IPS DF 6.9 (cell line): ENCODE results near the gene ANKRD10.

Experiments
- DNase-seq: peaks from one replicate; pipeline ENCODE4 v3.0.0-alpha.2; 2013; ENCODE audit warnings: low read depth, low spot score
- H3K27ac ChIP-seq: one replicate; pipeline ENCODE4 v1.5.1; 2013; ENCODE audit warnings: low read length, control low read depth
- H3K27me3 ChIP-seq: 2 replicates; pipeline ENCODE4 v1.6.1; 2013; ENCODE audit warnings: mild to moderate bottlenecking, low read length; ENCODE audit not compliant: control insufficient read depth, insufficient read depth
- H3K36me3 ChIP-seq: 2 replicates; pipeline ENCODE4 v1.6.1; 2013; ENCODE audit warnings: low read length; ENCODE audit not compliant: control insufficient read depth, insufficient read depth
- H3K4me1 ChIP-seq: 2 replicates; pipeline ENCODE4 v1.6.1; 2013; ENCODE audit warnings: low read length; ENCODE audit not compliant: control insufficient read depth, insufficient read depth
- H3K4me3 ChIP-seq: 2 replicates; pipeline ENCODE4 v1.5.1; 2013; ENCODE audit warnings: mild to moderate bottlenecking, low read length
- H3K9me3 ChIP-seq: 2 replicates; pipeline ENCODE4 v1.6.1; 2013; ENCODE audit warnings: low read length, inconsistent platforms; ENCODE audit not compliant: control insufficient read depth, insufficient read depth
- WGBS: extraction: QIAGEN DNeasy Blood & Tissue Kit; methylation state at CpG from one replicate; pipeline ENCODE4 v1.1.7; 2013; ENCODE audit warnings: mixed read lengths, missing lambda C conversion rate; ENCODE audit not compliant: insufficient read length, insufficient coverage; 5-methylcytosine and 5-hydroxymethylcytosine counted together

Gene ANKRD10

DNA sequence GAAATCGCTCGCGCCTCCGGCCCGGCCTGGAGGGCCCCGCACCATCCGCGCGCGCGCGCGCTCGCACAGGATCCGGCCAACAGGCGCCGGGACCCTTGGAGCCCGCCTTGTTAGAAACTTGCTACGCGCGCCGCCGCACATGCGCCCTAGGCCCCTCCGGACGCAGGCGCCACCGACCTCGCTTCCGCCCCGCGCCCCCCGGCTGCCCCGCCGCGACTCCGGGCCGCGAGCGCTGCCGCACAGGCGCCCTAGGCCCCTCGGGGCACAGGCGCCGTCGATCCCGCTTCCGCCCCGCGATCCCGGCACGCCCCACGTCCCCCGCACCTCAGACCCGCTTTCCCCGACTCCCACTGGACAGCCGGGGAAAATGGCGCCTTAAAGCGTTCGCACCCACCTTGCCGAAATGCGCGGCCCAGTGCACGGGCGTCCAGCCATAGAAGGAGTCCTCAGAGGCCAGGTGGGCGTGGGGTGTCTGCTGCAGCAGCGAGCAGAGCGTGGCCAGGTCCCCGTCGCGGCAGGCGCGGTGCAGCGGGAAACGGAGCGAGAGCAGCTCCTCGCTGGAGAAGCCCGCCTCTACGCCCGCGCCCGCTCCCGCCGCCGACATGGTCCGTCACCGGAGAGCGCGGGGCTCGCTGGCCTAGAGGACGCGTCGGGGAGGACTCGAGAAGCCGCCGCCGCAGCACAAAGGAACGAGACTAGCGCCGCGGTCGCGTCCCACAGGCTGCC lies 375 bp downstream of the ANKRD10 start:
- Histone ChIP-seq H3K27me3 (no peaks in the 10 kb centered on the region), H3K9me3 (no peaks in the 10 kb centered on the region), H3K4me1 (peaks cover 2% of the 10 kb centered on the region), H3K36me3 (no peaks in the 10 kb centered on the region; the same call in none of the 2 replicates), H3K27ac (no peak overlapping the region), H3K4me3 (peak overlapping the region; percentile 100)
- DNase-seq: no peak
- WGBS: no CpG with 5 or more reads among the region's 103 CpGs

DNA sequence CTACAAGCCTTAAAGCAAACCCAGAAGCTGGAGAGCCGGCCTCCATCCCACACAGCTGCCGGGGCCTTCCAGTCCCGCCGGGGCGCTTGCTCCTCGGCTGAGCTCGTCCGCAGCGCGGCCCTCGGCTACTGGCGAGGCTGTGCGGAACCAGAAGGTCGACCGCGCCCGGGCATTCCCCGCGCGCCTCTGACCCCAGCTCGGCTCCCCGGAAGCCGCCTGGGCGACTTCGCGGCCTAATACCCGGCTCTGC lies 863 bp downstream of the ANKRD10 start:
- Histone ChIP-seq H3K27ac (no peak overlapping the region), H3K4me1 (peaks cover 4% of the 10 kb centered on the region), H3K36me3 (no peaks in the 10 kb centered on the region; the same call in none of the 2 replicates), H3K27me3 (no peaks in the 10 kb centered on the region), H3K9me3 (no peaks in the 10 kb centered on the region), H3K4me3 (peak overlapping the region; percentile 100)
- DNase-seq: no peak
- no CpG with 5 or more reads among the region's 27 CpGs for WGBS

DNA sequence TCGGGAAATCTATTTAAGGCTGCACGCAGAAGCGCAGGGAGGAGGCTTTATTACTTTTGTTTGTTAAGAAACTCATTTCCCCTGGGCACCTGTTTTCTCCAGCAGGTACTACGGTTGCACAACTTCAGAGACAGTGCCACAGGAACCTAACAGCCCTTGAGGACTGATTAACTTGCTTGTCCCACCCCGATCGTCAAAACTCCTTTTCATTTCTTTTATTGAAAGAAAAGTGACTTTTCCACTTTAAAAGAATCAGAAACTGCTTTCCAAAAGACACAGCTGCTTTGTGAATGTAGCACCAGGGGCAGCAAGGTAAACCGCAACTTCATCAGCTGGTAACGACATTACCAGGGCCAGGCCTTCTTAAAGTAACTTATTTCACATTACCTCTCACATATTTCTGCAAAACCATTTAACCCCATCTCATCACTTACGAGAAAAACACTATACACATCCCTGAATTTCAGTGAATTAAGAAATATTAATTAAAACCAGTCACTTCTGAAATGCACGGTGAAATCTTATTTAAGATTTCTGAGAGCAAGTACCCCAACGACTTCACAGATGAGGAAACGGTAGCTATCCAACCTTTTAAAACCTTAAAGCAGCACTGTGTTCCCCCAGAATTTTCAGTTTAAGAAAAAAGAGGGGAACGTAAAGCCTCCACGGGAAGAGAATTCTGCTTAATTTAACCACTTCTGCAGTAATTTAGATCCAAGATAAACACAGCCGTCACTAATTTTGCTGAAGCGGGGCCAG lies 1.4 kb downstream of the ANKRD10 start:
- H3K4me1 ChIP-seq: peaks cover 4% of the 10 kb centered on the region
- no peak for DNase-seq
- WGBS: 100% methylated on average over 1 of the region's 16 CpGs

DNA sequence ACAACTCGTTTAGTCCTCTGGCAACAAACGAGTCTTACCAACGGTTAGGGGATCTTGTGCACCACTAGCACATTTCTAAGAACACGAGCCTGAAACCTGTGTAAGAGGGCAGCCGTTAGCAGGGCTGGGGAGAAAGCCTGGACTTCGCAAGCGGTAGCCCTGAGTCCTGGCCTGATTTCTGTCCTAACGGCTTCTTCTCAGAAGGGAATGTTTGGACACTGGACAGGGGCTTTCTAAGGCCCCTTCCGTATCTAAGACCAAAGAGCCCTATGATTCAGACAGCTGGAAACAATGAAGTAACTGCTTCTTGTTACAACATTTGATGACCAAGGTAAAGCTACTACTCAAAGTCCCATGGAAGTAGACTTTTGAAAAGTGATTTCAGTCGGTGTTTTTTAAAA lies 2.2 kb downstream of the ANKRD10 start:
- H3K27ac ChIP-seq: no peak overlapping the region
- WGBS: no CpG with 5 or more reads among the region's 10 CpGs
- H3K27me3 ChIP-seq: no peaks in the 10 kb centered on the region
- DNase-seq: no peak
- H3K9me3 ChIP-seq: no peaks in the 10 kb centered on the region
- H3K4me3 ChIP-seq: peak overlapping the region; percentile 25; the same call in 1 of the 2 replicates
- H3K36me3 ChIP-seq: no peaks in the 10 kb centered on the region; the same call in none of the 2 replicates
- H3K4me1 ChIP-seq: peaks cover 4% of the 10 kb centered on the region

More for the DNA sequence above, 1.4 kb downstream of the ANKRD10 start:
- H3K4me3 ChIP-seq: peak overlapping the region; percentile 100
- no peak overlapping the region for H3K27ac ChIP-seq
- no peaks in the 10 kb centered on the region; the same call in none of the 2 replicates for H3K36me3 ChIP-seq
- no peaks in the 10 kb centered on the region for H3K9me3 ChIP-seq
- no peaks in the 10 kb centered on the region for H3K27me3 ChIP-seq

DNA sequence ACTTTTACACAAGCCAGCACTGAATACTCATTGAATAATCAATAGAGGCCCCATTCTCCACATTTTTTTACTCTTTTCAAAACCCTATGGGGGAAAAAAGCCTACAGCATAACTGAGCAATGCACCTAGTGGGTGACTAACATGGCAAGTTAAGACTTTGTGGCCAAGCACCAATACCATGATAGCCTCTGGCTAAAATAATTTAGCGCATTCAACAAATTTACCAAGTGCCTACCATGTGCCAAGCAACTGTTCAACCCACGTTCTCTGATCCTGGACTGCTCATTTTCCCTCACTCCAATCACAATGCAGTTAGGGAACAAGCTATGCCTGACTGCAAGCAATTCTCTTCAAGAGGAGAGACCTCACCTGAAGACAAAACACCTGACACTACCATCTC lies 3.0 kb downstream of the ANKRD10 start:
- peaks cover 4% of the 10 kb centered on the region for H3K4me1 ChIP-seq
- no peak overlapping the region; the same call in 1 of the 2 replicates for H3K4me3 ChIP-seq
- H3K36me3 ChIP-seq: no peaks in the 10 kb centered on the region; the same call in none of the 2 replicates
- WGBS: no CpG with 5 or more reads among the region's 2 CpGs
- DNase-seq: no peak
- no peaks in the 10 kb centered on the region for H3K9me3 ChIP-seq
- H3K27ac ChIP-seq: no peak overlapping the region
- no peaks in the 10 kb centered on the region for H3K27me3 ChIP-seq

DNA sequence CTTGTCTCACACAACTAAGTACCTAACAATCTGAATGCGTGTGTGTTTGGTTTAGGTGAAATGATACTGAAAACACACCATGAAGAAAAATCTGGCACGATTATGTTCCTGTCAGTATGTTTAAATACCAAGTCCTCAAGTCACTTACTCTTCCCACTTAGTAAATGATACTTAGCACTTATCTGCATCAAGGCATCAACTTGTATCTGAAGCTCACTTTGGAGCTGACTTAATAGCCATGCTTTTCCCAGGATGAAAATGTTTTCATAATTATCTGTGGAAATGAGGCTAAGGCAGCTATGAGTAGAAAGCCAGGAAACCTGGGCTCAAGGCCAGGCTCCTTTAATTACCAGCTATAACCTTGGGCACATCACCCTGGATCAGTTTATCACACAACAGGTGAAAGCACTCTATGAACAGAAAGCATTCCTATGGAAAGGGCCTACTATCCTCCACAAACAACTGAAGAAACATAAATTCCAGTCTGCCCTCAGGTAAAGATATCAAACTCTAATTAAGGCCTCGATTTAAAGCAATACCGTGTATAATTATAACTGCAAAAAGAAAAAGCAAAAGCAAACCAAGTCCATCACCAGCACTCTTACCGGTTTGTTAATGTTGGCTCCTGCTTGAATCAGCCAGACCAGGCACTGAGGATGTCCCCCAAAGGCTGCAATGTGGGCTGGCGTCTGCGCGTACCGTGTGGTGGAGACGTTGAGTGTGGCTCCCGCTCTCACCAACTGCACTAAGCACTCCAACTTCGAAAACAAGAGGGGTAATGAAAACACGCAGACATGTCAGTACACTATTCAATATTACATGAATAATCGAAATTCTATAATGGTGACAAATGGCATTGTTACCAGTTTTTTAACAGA lies 4.6 kb downstream of the ANKRD10 start:
- H3K36me3 ChIP-seq: no peaks in the 10 kb centered on the region; the same call in none of the 2 replicates
- no peaks in the 10 kb centered on the region for H3K27me3 ChIP-seq
- H3K4me3 ChIP-seq: no peak overlapping the region
- WGBS: no CpG with 5 or more reads among the region's 14 CpGs
- peaks cover 8% of the 10 kb centered on the region for H3K4me1 ChIP-seq
- no peaks in the 10 kb centered on the region for H3K9me3 ChIP-seq
- DNase-seq: no peak
- no peak overlapping the region for H3K27ac ChIP-seq

DNA sequence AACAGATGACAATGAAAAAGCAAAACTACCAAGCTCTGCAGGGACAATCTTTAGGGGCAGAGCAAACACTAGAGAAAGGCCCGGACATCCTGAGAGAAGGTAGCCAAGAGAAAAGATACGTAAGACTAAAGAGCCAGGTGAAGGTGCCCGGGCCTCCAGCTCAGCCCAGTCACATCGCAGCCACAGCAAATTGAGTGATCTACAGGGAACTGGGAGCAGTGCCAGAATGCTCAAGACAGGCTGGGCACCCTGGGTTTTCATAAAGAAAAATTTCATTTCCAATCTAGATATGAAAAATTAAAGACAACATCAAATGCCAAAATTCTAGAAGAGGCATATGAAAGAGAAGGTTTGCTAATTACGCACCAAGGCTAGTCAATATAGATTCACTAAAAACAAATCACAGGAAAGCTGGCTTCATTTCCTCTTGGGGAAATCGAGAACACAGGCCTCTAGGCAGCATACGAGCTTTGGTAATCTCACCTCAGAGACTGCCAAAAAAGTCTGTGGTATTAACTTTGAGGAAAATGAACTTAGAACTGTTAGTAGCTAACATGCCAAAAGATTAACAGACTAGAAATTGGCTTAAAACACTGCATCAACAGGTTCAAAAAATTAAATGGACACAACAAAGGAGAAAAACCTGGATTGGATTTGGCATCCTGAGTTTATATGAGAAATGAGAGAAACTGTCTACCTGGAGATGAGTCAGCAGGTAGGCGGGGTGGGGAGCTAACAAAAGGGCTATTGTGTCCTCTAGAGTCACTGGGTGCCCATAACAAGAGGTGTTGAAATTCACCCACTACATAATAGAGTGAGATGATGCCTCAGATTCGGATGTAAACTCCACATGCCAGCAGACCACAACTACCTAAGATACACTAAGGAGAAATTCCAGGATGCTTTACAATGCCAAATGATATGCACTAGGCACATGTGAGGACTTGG lies 6.6 kb downstream of the ANKRD10 start:
- Histone ChIP-seq H3K36me3 (no peaks in the 10 kb centered on the region; the same call in 1 of the 2 replicates), H3K27me3 (no peaks in the 10 kb centered on the region), H3K4me1 (peaks cover 8% of the 10 kb centered on the region; the same call in 1 of the 2 replicates), H3K27ac (no peak overlapping the region), H3K9me3 (no peaks in the 10 kb centered on the region), H3K4me3 (no peak overlapping the region)
- no CpG with 5 or more reads among the region's 9 CpGs for WGBS
- no peak for DNase-seq

DNA sequence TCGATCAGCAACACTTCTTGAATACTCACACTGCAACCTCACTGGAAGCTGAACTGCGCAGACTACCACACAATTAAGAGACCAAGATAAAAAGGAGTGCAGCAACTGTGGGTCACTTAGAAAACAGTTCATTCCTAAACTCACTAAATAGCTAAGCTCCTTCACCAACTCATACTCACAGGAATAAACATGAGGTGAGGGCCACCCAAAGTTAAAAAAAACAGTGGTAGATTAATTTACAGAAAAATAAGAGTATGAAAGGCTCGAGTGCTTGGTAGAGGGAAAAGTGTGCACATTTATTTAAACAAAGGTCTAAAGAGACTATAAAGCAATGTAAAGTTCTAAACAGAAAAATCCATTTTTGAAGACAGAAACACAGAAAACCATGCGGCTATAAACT lies 7.6 kb downstream of the ANKRD10 start:
- Histone ChIP-seq H3K27me3 (no peaks in the 10 kb centered on the region), H3K36me3 (no peaks in the 10 kb centered on the region; the same call in 1 of the 2 replicates), H3K4me3 (no peak overlapping the region), H3K4me1 (peaks cover 8% of the 10 kb centered on the region; the same call in 1 of the 2 replicates), H3K27ac (no peak overlapping the region), H3K9me3 (no peaks in the 10 kb centered on the region)
- DNase-seq: no peak
- WGBS: no CpG with 5 or more reads among the region's 4 CpGs

DNA sequence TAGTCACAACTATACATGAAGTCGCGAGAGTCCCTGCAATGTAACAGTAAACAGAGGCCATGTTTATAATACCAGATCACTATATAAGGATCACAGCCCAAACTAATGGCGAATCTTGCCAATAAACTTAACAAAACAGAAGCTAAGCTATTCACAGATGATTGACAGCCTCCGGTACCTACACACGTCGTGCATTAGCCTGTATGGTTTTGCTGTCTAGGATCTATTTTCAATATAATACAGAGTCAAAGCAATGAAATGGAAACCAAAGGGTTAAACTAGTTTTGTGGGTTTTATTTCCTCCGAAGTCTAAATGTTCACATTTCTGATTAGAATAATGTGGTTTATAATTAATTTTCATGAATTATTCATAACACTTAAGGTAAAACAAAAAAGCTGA lies 10.1 kb downstream of the ANKRD10 start:
- Histone ChIP-seq H3K36me3 (no peaks in the 10 kb centered on the region; the same call in 1 of the 2 replicates), H3K4me3 (no peak overlapping the region), H3K27ac (no peak overlapping the region), H3K4me1 (peaks cover 6% of the 10 kb centered on the region; the same call in 1 of the 2 replicates), H3K27me3 (no peaks in the 10 kb centered on the region), H3K9me3 (no peaks in the 10 kb centered on the region)
- WGBS: no CpG with 5 or more reads among the region's 7 CpGs
- DNase-seq: no peak
